K562 (cell line): ENCODE data around the gene HOXA5. TPM values are rescaled to one million over a fixed set of nuclear protein-coding genes. Genes with fewer than 3 reads are reported as not detected.

Source experiments
- ATAC-seq: fragments of 200-7000 bp; cut with Tn5 transposase; 3 replicates; pipeline ENCODE4 v1.9.1; 2020; ENCODE audit warnings: moderate library complexity
- BruUV-seq: library from RNA; stranded (reverse); fragments of 400-500 nt; replicated peaks from 2 replicates; lab custom pipeline; 2021; lab: Mats Ljungman, UMichigan
- CTCF ChIA-PET: fragments of 300-600 bp; formaldehyde crosslinking; extraction: SDS; loops from one replicate; lab custom pipeline; 2021; ENCODE audit warnings: low intra/inter-chr PET ratio; lab: Yijun Ruan, JAX
- POLR2A ChIA-PET: fragments of 300-600, 350-650 bp; sonication (Branson Sonifier 250); formaldehyde crosslinking; extraction: SDS; loops from one replicate; lab custom pipeline; 2021; ENCODE audit warnings: antibody characterized with exemption, inconsistent platforms; lab: Yijun Ruan, JAX
- DNase-seq, 4 experiments: peaks; one replicate each; pipeline versions ENCODE4 v3.0.0 to v3.0.0-alpha.2; 2011 to 2018; ENCODE audit warnings: low spot score in 3 of 4, mixed read lengths in 3 of 4; ENCODE audit errors: extremely low read depth in 1 of 4
- FAIRE-seq: peaks from 2 replicates; lab custom pipeline; 2011; peaks lifted over from hg19 to GRCh38; lab: Jason Lieb, UNC
- H2AFZ ChIP-seq: 2 replicates; pipeline ENCODE4 v1.6.0; 2011; ENCODE audit warnings: low read depth, low read length, control low read depth, inconsistent platforms
- H3K27ac ChIP-seq: fragments of 200-600 bp; 3 replicates; pipeline ENCODE4 v1.8.0; 2011; ENCODE audit warnings: low read depth, mild to moderate bottlenecking, control low read depth, inconsistent platforms, low read length, moderate library complexity, mixed read lengths; ENCODE audit errors: extremely low read depth
- H3K27me3 ChIP-seq, 2 experiments: fragments of 300-600 bp in 1 of 2; 2 replicates in 1 of 2; 3 replicates in 1 of 2; pipeline versions ENCODE4 v1.6.0 to v1.8.0; 2011; ENCODE audit warnings: inconsistent platforms in 2 of 2, low read length in 2 of 2, mild to moderate bottlenecking in 1 of 2, mixed read lengths in 1 of 2, moderate library complexity in 1 of 2; ENCODE audit not compliant: control insufficient read depth in 2 of 2, insufficient read depth in 2 of 2
- H3K36me3 ChIP-seq: fragments of 300-600 bp; 3 replicates; pipeline ENCODE4 v1.8.0; 2011; ENCODE audit warnings: mild to moderate bottlenecking, low read length, inconsistent platforms; ENCODE audit not compliant: control insufficient read depth, insufficient read depth
- H3K4me1 ChIP-seq, 2 experiments: fragments of 200-600 bp in 1 of 2; replicated peaks in 1 of 2; 2 replicates in 1 of 2; 3 replicates in 1 of 2; pipeline versions ENCODE4 v1.5.1 to v1.8.0; 2011; ENCODE audit warnings: inconsistent platforms in 2 of 2, low read length in 2 of 2, mild to moderate bottlenecking in 1 of 2, mixed read lengths in 1 of 2, moderate library complexity in 1 of 2; ENCODE audit not compliant: control insufficient read depth in 2 of 2, insufficient read depth in 2 of 2
- H3K4me2 ChIP-seq: 2 replicates; pipeline ENCODE4 v1.6.1; 2011; ENCODE audit warnings: low read length, control low read depth, inconsistent platforms, mixed read lengths; ENCODE audit not compliant: insufficient read depth
- H3K4me3 ChIP-seq: fragments of 200-600 bp; sonication (generic), shearing (Covaris generic); 2 replicates; pipeline ENCODE4 v1.5.1; 2016; ENCODE audit warnings: control low read depth, inconsistent platforms
- H3K79me2 ChIP-seq: fragments of 200-600 bp; 3 replicates; pipeline ENCODE4 v1.8.0; 2011; ENCODE audit warnings: low read length, inconsistent platforms; ENCODE audit not compliant: control insufficient read depth, insufficient read depth
- H3K9ac ChIP-seq, 2 experiments: 2 replicates each; pipeline versions ENCODE4 v1.6.0 to v1.6.1; 2011; ENCODE audit warnings: low read depth in 2 of 2, low read length in 2 of 2, control low read depth in 1 of 2, inconsistent platforms in 1 of 2, mild to moderate bottlenecking in 1 of 2, mixed read lengths in 1 of 2; ENCODE audit not compliant: insufficient read depth in 1 of 2
- H3K9me1 ChIP-seq: one replicate; pipeline ENCODE4 v1.6.0; 2011; ENCODE audit warnings: inconsistent platforms, mild to moderate bottlenecking, low read length, moderate library complexity; ENCODE audit not compliant: control insufficient read depth, insufficient read depth
- H3K9me3 ChIP-seq: replicated peaks from 2 replicates; pipeline ENCODE4 v1.5.1; 2011; ENCODE audit warnings: low read depth, low read length, inconsistent platforms; ENCODE audit not compliant: control insufficient read depth, insufficient read depth
- H4K20me1 ChIP-seq: replicated peaks from 2 replicates; pipeline ENCODE4 v1.6.1; 2011; ENCODE audit warnings: low read length, inconsistent platforms, mixed read lengths; ENCODE audit not compliant: control insufficient read depth, insufficient read depth
- ATF3 ChIP-seq, 2 experiments: fragments of 450-650 bp in 1 of 2; sonication (generic) in 1 of 2; formaldehyde crosslinking in 1 of 2; IDR thresholded peaks in 1 of 2; conservative IDR thresholded peaks in 1 of 2; 2 replicates each; pipeline versions ENCODE4 v1.6.1 to v1.8.1; 2016 to 2023; ENCODE audit warnings: mild to moderate bottlenecking in 2 of 2, moderate library complexity in 2 of 2, inconsistent platforms in 1 of 2, missing genetic modification reagents in 1 of 2
- FIP1L1 ChIP-seq: fragments of 200-400 bp; formaldehyde crosslinking; IDR thresholded peaks from 2 replicates; pipeline ENCODE4 v1.6.1; 2018; ENCODE audit warnings: mild to moderate bottlenecking, low read depth, low read length; ENCODE audit not compliant: poor library complexity, severe bottlenecking
- GABPA ChIP-seq: fragments of 200-800 bp; sonication (Bioruptor generic); conservative IDR thresholded peaks from 2 replicates; pipeline ENCODE4 v1.6.1; 2016; ENCODE audit warnings: low read depth, missing genetic modification characterization, missing compliant biosample characterization
- SP1 ChIP-seq: sonication (generic); formaldehyde crosslinking; IDR thresholded peaks from 2 replicates; pipeline ENCODE4 v1.8.1; 2022; ENCODE audit warnings: mild to moderate bottlenecking, missing genetic modification reagents
- WGBS: fragments of 100-300 bp; shearing (Covaris generic); methylation state at CpG from one replicate; pipeline ENCODE4 v1.1.6; 2016; ENCODE audit warnings: low coverage, mixed read lengths; ENCODE audit not compliant: insufficient coverage; ENCODE audit errors: missing lambda C conversion rate; 5-methylcytosine and 5-hydroxymethylcytosine counted together
- in situ Hi-C: fragments of 300-500 bp; cut with MboI; formaldehyde crosslinking; loops from 4 replicates; pipeline ENCODE4 v1.15.0; 2018; ENCODE audit warnings: inconsistent platforms, mixed read lengths
- intact Hi-C: fragments of 100-400 bp; cut with micrococcal nuclease; formaldehyde crosslinking; loops from 2 replicates; pipeline ENCODE4 v1.14.2; 2022
- polyA plus RNA-seq, 8 experiments: library from polyadenylated mRNA; depleted of rRNA in 4 of 8; stranded (reverse) in 5 of 8; unstranded in 3 of 8; fragments of >200 nt; fragmentation: Nextera tagmentation in 2 of 8; fragmentation: Illumina TruSeq in 1 of 8; extraction: Ambion mirVana in 2 of 8; extraction: Trizol in 1 of 8; gene quantifications; 2 replicates each; pipeline versions ENCODE4 v1.2.1 to v1.2.3, GENCODE V29; 2011 to 2014; ENCODE audit warnings: inconsistent platforms in 1 of 8, missing spikeins in 1 of 8
- total RNA-seq, 7 experiments: library from RNA; depleted of rRNA in 6 of 7; stranded (reverse); fragments of >200 nt in 6 of 7; fragmentation: Illumina TruSeq in 2 of 7; extraction: Trizol in 2 of 7; gene quantifications; 2 replicates each; pipeline versions ENCODE4 v1.2.1 to v1.2.3, GENCODE V29; 2011 to 2021; ENCODE audit warnings: low replicate concordance in 1 of 7

HOXA5 gene
- total and polyA plus RNA-seq, 9 of the 15 experiments (the other 6 are each of a cell fraction or from before 2014, with no cell fraction given), result 0.13 TPM; not detected in 8

GRCh38 chr7:27106901-27107240 is 36.6 kb downstream of the HOXA5 start (continued):
- TF ChIP-seq GABPA (tag), result no peak
- TF ChIP-seq, all 486 proteins: peak for 0

- H3K4me3 ChIP-seq, result no peak overlapping the region
- ChIA-PET CTCF (no interaction called here), POLR2A (no interaction called here)
- no peak for TF ChIP-seq SP1 (CRISPR knock-in tag)
- TF ChIP-seq ATF3 (IDR thresholded peaks at IDR 0.05), result no peak
- TF ChIP-seq ATF3 (CRISPR knock-in tag; conservative IDR thresholded peaks at IDR 0.05), result no peak
- TF ChIP-seq FIP1L1, result no peak
- in situ Hi-C loops, result no loop called here
- peaks cover 63 to 79% of the 10 kb centered on the region in 2 experiments for H3K27me3 ChIP-seq
- H4K20me1 ChIP-seq, result no peaks in the 10 kb centered on the region
- peaks cover 0 to 16% of the 10 kb centered on the region in 2 experiments; a peak in 2 of 5 replicates for H3K4me1 ChIP-seq
- FAIRE-seq (no peak), DNase-seq (no peak), ATAC-seq (no peak)
- no peaks in the 10 kb centered on the region for H3K36me3 ChIP-seq
- no peaks in the 10 kb centered on the region for H3K9me1 ChIP-seq
- no TSS peak for BruUV-seq
- no peaks in the 10 kb centered on the region for H3K9me3 ChIP-seq
- no peaks in the 10 kb centered on the region for H3K79me2 ChIP-seq
- H3K9ac ChIP-seq, result no peak overlapping the region
- H2AFZ ChIP-seq, result no peak overlapping the region
- H3K27ac ChIP-seq, result no peak overlapping the region
- 22% methylated on average over 31 of the region's 44 CpGs for WGBS
- intact Hi-C loops, result no loop called here
- H3K4me2 ChIP-seq, result no peak overlapping the region
Observed at GRCh38 chr7:27106181-27106900, 37.1 kb downstream of the HOXA5 start.
